GM23338 (cell line): Measurements from ENCODE around the gene RPS25. TPM values are rescaled to one million over a fixed set of nuclear protein-coding genes. Genes with fewer than 3 reads are reported as not detected.

Experiments
- ATAC-seq: fragments of 200-7000 bp; cut with Tn5 transposase; 3 replicates; pipeline ENCODE4 v1.9.1; 2020
- DNase-seq: peaks from one replicate; pipeline ENCODE4 v3.0.0-alpha.2; 2015; ENCODE audit warnings: low spot score
- H2AFZ ChIP-seq: fragments of 200-600 bp; sonication (generic); 2 replicates; pipeline ENCODE4 v1.8.0; 2016; ENCODE audit warnings: antibody characterized with exemption, mild to moderate bottlenecking, moderate library complexity
- H3F3A ChIP-seq: fragments of 200-600 bp; sonication (generic); replicated peaks from 2 replicates; pipeline ENCODE4 v1.8.0; 2017; ENCODE audit warnings: antibody characterized with exemption, mixed run types, low read depth
- H3K27ac ChIP-seq: fragments of 200-600 bp; sonication (generic); 2 replicates; pipeline ENCODE4 v1.6.1; 2016; ENCODE audit warnings: low read depth
- H3K27me3 ChIP-seq: fragments of 200-600 bp; sonication (generic); 2 replicates; pipeline ENCODE4 v1.8.0; 2016; ENCODE audit warnings: mild to moderate bottlenecking, mixed run types, moderate library complexity; ENCODE audit not compliant: insufficient read depth
- H3K36me3 ChIP-seq: fragments of 200-600 bp; sonication (generic); 2 replicates; pipeline ENCODE4 v1.8.0; 2016; ENCODE audit warnings: mild to moderate bottlenecking; ENCODE audit not compliant: insufficient read depth
- H3K4me1 ChIP-seq: fragments of 200-600 bp; sonication (generic); 2 replicates; pipeline ENCODE4 v1.8.0; 2016; ENCODE audit warnings: mild to moderate bottlenecking, moderate library complexity; ENCODE audit not compliant: insufficient read depth
- H3K4me2 ChIP-seq: fragments of 200-600 bp; sonication (generic); 2 replicates; pipeline ENCODE4 v1.7.1; 2017; ENCODE audit warnings: mixed run types
- H3K4me3 ChIP-seq: fragments of 200-600 bp; sonication (generic); 2 replicates; pipeline ENCODE4 v1.6.1; 2016; ENCODE audit warnings: mixed run types
- H3K79me2 ChIP-seq: fragments of 200-600 bp; sonication (generic); replicated peaks from 2 replicates; pipeline ENCODE4 v1.8.0; 2017; ENCODE audit warnings: mild to moderate bottlenecking; ENCODE audit not compliant: insufficient read depth
- H3K9me2 ChIP-seq: fragments of 200-600 bp; sonication (generic); 2 replicates; pipeline ENCODE4 v1.8.0; 2017; ENCODE audit not compliant: insufficient read depth
- H4K20me1 ChIP-seq: fragments of 200-600 bp; sonication (generic); replicated peaks from 2 replicates; pipeline ENCODE4 v1.8.0; 2017; ENCODE audit warnings: mild to moderate bottlenecking; ENCODE audit not compliant: insufficient read depth
- H3K27ac Mint-ChIP-seq: 2 replicates; pipeline ENCODE4 v1.8.0; 2020; ENCODE audit warnings: inconsistent platforms, mild to moderate bottlenecking, moderate library complexity, mixed read lengths
- H3K27me3 Mint-ChIP-seq: 3 replicates; pipeline ENCODE4 v1.8.0; 2022; ENCODE audit warnings: low read depth, mild to moderate bottlenecking, moderate library complexity, mixed read lengths, inconsistent platforms; ENCODE audit not compliant: insufficient read depth, poor library complexity
- H3K36me3 Mint-ChIP-seq: 3 replicates; pipeline ENCODE4 v1.8.0; 2021; ENCODE audit warnings: low read depth, mild to moderate bottlenecking, inconsistent platforms, moderate library complexity, mixed read lengths
- H3K4me1 Mint-ChIP-seq: 3 replicates; pipeline ENCODE4 v1.8.0; 2020; ENCODE audit warnings: mild to moderate bottlenecking, inconsistent platforms, mixed read lengths
- H3K4me3 Mint-ChIP-seq: 3 replicates; pipeline ENCODE4 v1.8.0; 2021; ENCODE audit warnings: moderate library complexity, mild to moderate bottlenecking, inconsistent platforms, mixed read lengths
- H3K9me3 Mint-ChIP-seq: 3 replicates; pipeline ENCODE4 v1.8.0; 2020; ENCODE audit warnings: moderate library complexity, mild to moderate bottlenecking, inconsistent platforms, mixed read lengths
- CREB1 ChIP-seq: fragments of 250-450 bp; sonication (Bioruptor Pico); IDR thresholded peaks from 2 replicates; pipeline ENCODE4 v1.5.0; 2020; ENCODE audit warnings: low read depth, mild to moderate bottlenecking, moderate library complexity
- EZH2 ChIP-seq: fragments of 200-600 bp; sonication (generic); IDR thresholded peaks from one replicate; pipeline ENCODE4 v1.8.0; 2017; ENCODE audit warnings: antibody characterized with exemption, mild to moderate bottlenecking, low read depth; ENCODE audit not compliant: unreplicated experiment
- JUNB ChIP-seq: IDR thresholded peaks from one replicate; pipeline ENCODE4 v1.6.1; 2016; ENCODE audit warnings: antibody characterized with exemption; ENCODE audit not compliant: unreplicated experiment
- NANOG ChIP-seq: IDR thresholded peaks from 2 replicates; pipeline ENCODE4 v1.6.1; 2016; ENCODE audit warnings: antibody characterized with exemption, borderline replicate concordance
- POLR2AphosphoS5 ChIP-seq: IDR thresholded peaks from 2 replicates; pipeline ENCODE4 v1.6.1; 2016; ENCODE audit warnings: antibody characterized with exemption, low read depth
- STAT1 ChIP-seq: IDR thresholded peaks from one replicate; pipeline ENCODE4 v1.6.1; 2016; ENCODE audit warnings: antibody characterized with exemption; ENCODE audit not compliant: unreplicated experiment
- ZNF114 ChIP-seq: fragments of 250-450 bp; sonication (Bioruptor Pico); IDR thresholded peaks from 2 replicates; pipeline ENCODE4 v1.5.0; 2020; ENCODE audit warnings: mild to moderate bottlenecking, moderate library complexity
- ZNF331 ChIP-seq: fragments of 250-450 bp; sonication (Bioruptor Pico); IDR thresholded peaks from 2 replicates; pipeline ENCODE4 v1.5.0; 2020; ENCODE audit warnings: low read depth, mild to moderate bottlenecking, moderate library complexity
- long read RNA-seq: library from polyadenylated mRNA; unstranded; transcript quantifications from one replicate; pipeline ENCODE4 v2.0.0, GENCODE V29; 2020; ENCODE audit not compliant: unreplicated experiment
- polyA plus RNA-seq: library from polyadenylated mRNA; unstranded; fragments of >200 nt; fragmentation: Nextera tagmentation; extraction: Ambion mirVana; gene quantifications from 2 replicates; pipeline ENCODE4 v1.2.1, GENCODE V29; 2016
- total RNA-seq: library from RNA; depleted of rRNA; stranded (reverse); fragments of >200 nt; shearing (Covaris generic); gene quantifications from 2 replicates; pipeline ENCODE4 v1.2.3, GENCODE V29; 2014; rRNA removed
- TF ChIP-seq, protein P1 (sequence below): IDR thresholded peaks from 2 replicates; pipeline ENCODE4 v1.6.1; 2016; ENCODE audit warnings: antibody characterized with exemption
- TF ChIP-seq, protein P2 (sequence below): fragments of 250-450 bp; sonication (Bioruptor Pico); IDR thresholded peaks from 2 replicates; pipeline ENCODE4 v1.5.0; 2020; ENCODE audit warnings: mild to moderate bottlenecking, moderate library complexity
- TF ChIP-seq, protein P3 (sequence below), 2 experiments: fragments of 200-600 bp in 1 of 2; sonication (generic) in 1 of 2; conservative IDR thresholded peaks; 2 replicates each; pipeline versions ENCODE4 v1.5.1 to v1.6.1; 2016 to 2017; ENCODE audit warnings: antibody characterized with exemption in 2 of 2, low read depth in 2 of 2, mild to moderate bottlenecking in 2 of 2, moderate library complexity in 1 of 2

RPS25 gene
- total RNA-seq (1,462 and 1,965 TPM in 2 replicates), polyA plus RNA-seq (3,622 and 3,632 TPM in 2 replicates)
- long read RNA-seq, transcript RPS25-203 (5 exons, 711 nt) = minor isoform, 8 of 1,487 reads
- long read RNA-seq, transcript RPS25-204 (3 exons, 1,462 nt) = minor isoform, 7 of 1,487 reads
- long read RNA-seq, transcript RPS25-202 (5 exons, 835 nt) = major isoform, 1,374 of 1,487 reads
- long read RNA-seq, partial matches to known transcripts = 56 of 1,487 reads
- long read RNA-seq, other reads (novel, unspliced or antisense) = 41 of 1,487 reads

DNA sequence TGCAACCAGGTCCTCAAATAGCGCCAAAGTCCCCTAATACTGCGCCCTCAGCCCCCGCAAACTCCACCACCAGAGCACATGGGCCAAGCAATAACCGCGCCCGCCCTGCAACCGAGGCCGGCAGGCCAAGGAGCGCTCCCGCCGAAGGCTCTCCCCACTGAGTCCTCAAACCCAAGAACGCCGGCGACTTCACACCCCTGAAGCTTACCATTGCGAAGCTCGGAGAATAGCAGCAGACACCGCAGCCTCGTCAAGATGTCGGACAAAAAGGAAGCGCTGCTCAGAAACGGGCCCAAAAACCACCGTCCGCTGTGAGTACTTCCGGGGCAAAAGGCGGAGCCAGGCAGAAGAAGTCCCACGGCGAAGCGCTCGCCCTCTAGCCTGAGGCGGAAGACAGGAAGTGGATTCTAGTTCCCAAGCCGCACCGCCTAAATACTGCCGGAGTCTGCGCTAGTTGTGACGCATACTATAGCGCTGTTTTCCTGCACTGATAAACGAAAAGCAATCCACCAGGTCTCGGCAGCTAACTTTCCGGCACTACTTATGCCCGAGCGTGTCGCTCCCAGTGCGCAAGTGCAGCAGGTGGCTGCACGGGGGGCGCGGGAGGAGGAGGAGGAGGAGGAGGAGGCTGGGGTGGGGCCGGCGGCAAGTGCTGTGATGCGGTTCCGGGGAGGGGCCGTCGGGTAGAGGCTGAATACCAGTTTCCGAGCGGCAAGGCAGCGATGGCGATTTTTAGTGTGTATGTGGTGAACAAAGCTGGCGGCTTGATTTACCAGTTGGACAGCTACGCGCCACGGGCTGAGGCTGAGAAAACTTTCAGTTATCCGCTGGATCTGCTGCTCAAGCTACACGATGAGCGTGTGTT, at the start of gene RPS25, which contains the start of gene TRAPPC4:
Gene RPS25 (minus strand): TSS at position 270 of the 865 bp plus-strand sequence. CDS start 59 bp downstream, at position 211.
Gene TRAPPC4 (plus strand): TSS at position 693 of the 865 bp plus-strand sequence. CDS start 30 bp downstream, at position 723.
- Histone ChIP-seq H4K20me1 (peaks cover 24% of the 10 kb centered on the region), H2AFZ (peak within 1 kb of the TSS; percentile 93; the same call in 1 of the 2 replicates), H3K4me3 (peak within 1 kb of the TSS; percentile 88), H3K36me3 (peaks cover 62% of the 10 kb centered on the region), H3F3A (peaks cover 52% of the 10 kb centered on the region), H3K27ac (peak within 1 kb of the TSS; percentile 87), H3K79me2 (peaks cover 61% of the 10 kb centered on the region), H3K9me2 (no peaks in the 10 kb centered on the region), H3K4me1 (peaks cover 21% of the 10 kb centered on the region; the same call in 1 of the 2 replicates), H3K4me2 (peak within 1 kb of the TSS; percentile 100), H3K27me3 (no peaks in the 10 kb centered on the region)
- Mint-ChIP-seq H3K36me3 (peaks cover 77% of the 10 kb centered on the region), H3K4me3 (peak within 1 kb of the TSS; percentile 99), H3K4me1 (peaks cover 6% of the 10 kb centered on the region; the same call in 2 of the 3 replicates), H3K27me3 (peaks cover 8% of the 10 kb centered on the region), H3K9me3 (peaks cover 3% of the 10 kb centered on the region; the same call in 1 of the 3 replicates), H3K27ac (peak within 1 kb of the TSS; percentile 99)
- TF ChIP-seq EZH2 (no peak), ZNF331 (CRISPR knock-in tag) (no peak), STAT1 (no peak), JUNB (no peak), ZNF114 (CRISPR knock-in tag) (no peak), NANOG (no peak), POLR2AphosphoS5 (peak; percentile 92), CREB1 (CRISPR knock-in tag) (peak; percentile 79)
- TF ChIP-seq, protein P1, sequence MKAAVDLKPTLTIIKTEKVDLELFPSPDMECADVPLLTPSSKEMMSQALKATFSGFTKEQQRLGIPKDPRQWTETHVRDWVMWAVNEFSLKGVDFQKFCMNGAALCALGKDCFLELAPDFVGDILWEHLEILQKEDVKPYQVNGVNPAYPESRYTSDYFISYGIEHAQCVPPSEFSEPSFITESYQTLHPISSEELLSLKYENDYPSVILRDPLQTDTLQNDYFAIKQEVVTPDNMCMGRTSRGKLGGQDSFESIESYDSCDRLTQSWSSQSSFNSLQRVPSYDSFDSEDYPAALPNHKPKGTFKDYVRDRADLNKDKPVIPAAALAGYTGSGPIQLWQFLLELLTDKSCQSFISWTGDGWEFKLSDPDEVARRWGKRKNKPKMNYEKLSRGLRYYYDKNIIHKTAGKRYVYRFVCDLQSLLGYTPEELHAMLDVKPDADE = peak; percentile 87
- TF ChIP-seq, protein P2, sequence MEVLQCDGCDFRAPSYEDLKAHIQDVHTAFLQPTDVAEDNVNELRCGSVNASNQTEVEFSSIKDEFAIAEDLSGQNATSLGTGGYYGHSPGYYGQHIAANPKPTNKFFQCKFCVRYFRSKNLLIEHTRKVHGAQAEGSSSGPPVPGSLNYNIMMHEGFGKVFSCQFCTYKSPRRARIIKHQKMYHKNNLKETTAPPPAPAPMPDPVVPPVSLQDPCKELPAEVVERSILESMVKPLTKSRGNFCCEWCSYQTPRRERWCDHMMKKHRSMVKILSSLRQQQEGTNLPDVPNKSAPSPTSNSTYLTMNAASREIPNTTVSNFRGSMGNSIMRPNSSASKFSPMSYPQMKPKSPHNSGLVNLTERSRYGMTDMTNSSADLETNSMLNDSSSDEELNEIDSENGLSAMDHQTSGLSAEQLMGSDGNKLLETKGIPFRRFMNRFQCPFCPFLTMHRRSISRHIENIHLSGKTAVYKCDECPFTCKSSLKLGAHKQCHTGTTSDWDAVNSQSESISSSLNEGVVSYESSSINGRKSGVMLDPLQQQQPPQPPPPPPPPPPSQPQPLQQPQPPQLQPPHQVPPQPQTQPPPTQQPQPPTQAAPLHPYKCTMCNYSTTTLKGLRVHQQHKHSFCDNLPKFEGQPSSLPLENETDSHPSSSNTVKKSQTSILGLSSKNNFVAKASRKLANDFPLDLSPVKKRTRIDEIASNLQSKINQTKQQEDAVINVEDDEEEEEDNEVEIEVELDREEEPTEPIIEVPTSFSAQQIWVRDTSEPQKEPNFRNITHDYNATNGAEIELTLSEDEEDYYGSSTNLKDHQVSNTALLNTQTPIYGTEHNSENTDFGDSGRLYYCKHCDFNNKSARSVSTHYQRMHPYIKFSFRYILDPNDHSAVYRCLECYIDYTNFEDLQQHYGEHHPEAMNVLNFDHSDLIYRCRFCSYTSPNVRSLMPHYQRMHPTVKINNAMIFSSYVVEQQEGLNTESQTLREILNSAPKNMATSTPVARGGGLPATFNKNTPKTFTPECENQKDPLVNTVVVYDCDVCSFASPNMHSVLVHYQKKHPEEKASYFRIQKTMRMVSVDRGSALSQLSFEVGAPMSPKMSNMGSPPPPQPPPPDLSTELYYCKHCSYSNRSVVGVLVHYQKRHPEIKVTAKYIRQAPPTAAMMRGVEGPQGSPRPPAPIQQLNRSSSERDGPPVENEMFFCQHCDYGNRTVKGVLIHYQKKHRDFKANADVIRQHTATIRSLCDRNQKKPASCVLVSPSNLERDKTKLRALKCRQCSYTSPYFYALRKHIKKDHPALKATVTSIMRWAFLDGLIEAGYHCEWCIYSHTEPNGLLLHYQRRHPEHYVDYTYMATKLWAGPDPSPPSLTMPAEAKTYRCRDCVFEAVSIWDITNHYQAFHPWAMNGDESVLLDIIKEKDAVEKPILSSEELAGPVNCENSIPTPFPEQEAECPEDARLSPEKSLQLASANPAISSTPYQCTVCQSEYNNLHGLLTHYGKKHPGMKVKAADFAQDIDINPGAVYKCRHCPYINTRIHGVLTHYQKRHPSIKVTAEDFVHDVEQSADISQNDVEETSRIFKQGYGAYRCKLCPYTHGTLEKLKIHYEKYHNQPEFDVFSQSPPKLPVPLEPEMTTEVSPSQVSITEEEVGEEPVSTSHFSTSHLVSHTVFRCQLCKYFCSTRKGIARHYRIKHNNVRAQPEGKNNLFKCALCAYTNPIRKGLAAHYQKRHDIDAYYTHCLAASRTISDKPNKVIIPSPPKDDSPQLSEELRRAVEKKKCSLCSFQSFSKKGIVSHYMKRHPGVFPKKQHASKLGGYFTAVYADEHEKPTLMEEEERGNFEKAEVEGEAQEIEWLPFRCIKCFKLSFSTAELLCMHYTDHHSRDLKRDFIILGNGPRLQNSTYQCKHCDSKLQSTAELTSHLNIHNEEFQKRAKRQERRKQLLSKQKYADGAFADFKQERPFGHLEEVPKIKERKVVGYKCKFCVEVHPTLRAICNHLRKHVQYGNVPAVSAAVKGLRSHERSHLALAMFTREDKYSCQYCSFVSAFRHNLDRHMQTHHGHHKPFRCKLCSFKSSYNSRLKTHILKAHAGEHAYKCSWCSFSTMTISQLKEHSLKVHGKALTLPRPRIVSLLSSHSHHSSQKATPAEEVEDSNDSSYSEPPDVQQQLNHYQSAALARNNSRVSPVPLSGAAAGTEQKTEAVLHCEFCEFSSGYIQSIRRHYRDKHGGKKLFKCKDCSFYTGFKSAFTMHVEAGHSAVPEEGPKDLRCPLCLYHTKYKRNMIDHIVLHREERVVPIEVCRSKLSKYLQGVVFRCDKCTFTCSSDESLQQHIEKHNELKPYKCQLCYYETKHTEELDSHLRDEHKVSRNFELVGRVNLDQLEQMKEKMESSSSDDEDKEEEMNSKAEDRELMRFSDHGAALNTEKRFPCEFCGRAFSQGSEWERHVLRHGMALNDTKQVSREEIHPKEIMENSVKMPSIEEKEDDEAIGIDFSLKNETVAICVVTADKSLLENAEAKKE (CRISPR knock-in tag) = no peak
- TF ChIP-seq, protein P3, sequence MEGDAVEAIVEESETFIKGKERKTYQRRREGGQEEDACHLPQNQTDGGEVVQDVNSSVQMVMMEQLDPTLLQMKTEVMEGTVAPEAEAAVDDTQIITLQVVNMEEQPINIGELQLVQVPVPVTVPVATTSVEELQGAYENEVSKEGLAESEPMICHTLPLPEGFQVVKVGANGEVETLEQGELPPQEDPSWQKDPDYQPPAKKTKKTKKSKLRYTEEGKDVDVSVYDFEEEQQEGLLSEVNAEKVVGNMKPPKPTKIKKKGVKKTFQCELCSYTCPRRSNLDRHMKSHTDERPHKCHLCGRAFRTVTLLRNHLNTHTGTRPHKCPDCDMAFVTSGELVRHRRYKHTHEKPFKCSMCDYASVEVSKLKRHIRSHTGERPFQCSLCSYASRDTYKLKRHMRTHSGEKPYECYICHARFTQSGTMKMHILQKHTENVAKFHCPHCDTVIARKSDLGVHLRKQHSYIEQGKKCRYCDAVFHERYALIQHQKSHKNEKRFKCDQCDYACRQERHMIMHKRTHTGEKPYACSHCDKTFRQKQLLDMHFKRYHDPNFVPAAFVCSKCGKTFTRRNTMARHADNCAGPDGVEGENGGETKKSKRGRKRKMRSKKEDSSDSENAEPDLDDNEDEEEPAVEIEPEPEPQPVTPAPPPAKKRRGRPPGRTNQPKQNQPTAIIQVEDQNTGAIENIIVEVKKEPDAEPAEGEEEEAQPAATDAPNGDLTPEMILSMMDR (conservative IDR thresholded peaks at IDR 0.05; ENCODE audit: low read depth in 2 of 2) = no peak
- DNase-seq = peak; percentile 99
- ATAC-seq = peak; percentile 89
